HCT116 (cell line): ENCODE data around the gene BTN1A1. TPM values are rescaled to one million over a fixed set of nuclear protein-coding genes. Genes with fewer than 3 reads are reported as not detected.

Experiments
- ATAC-seq: fragments of 200-7000 bp; cut with Tn5 transposase; 2 replicates; pipeline ENCODE4 v1.9.1; 2020; ENCODE audit warnings: mild to moderate bottlenecking, moderate library complexity
- BruUV-seq: library from RNA; stranded (reverse); fragments of 400-500 nt; replicated peaks from 2 replicates; lab custom pipeline; 2021; lab: Mats Ljungman, UMichigan
- CTCF ChIA-PET: fragments of 300-600 bp; sonication (Branson Sonifier 250); formaldehyde crosslinking; loops from one replicate; lab custom pipeline; 2021; ENCODE audit warnings: antibody characterized with exemption; lab: Charles Lee
- POLR2A ChIA-PET: fragments of 300-600, 350-600 bp; sonication (Branson Sonifier 250); formaldehyde crosslinking; loops from one replicate; lab custom pipeline; 2021; ENCODE audit warnings: antibody characterized with exemption; lab: Charles Lee
- RAD21 ChIA-PET, 2 experiments: fragments of 300-600 bp; sonication (Branson Sonifier 250); formaldehyde crosslinking; loops; one replicate each; lab custom pipeline; 2023; ENCODE audit warnings: low total read pairs in 2 of 2; ENCODE audit not compliant: uncharacterized antibody in 2 of 2, unreplicated experiment in 2 of 2, low non-redundant PET in 1 of 2; lab: Charles Lee
- DNase-seq: peaks from one replicate; pipeline ENCODE4 v3.0.0-alpha.2; 2010; ENCODE audit warnings: low read depth, low spot score
- H2AFZ ChIP-seq: fragments of 200-600 bp; shearing (Covaris generic), sonication (generic); 2 replicates; pipeline ENCODE4 v1.6.1; 2017; ENCODE audit warnings: low read depth, mixed run types, mixed read lengths, antibody characterized with exemption, low read length; ENCODE audit not compliant: poor library complexity, severe bottlenecking
- H3K27ac ChIP-seq: 2 replicates; pipeline ENCODE4 v1.5.1; 2012; ENCODE audit warnings: low read depth, low read length
- H3K27me3 ChIP-seq: fragments of 200-600 bp; sonication (generic); 2 replicates; pipeline ENCODE4 v1.6.1; 2016; ENCODE audit warnings: mixed run types, low read length, mixed read lengths; ENCODE audit not compliant: insufficient read depth
- H3K36me3 ChIP-seq, 2 experiments: fragments of 200-500 bp in 1 of 2; fragments of 200-600 bp in 1 of 2; sonication (Bioruptor generic) in 1 of 2; sonication (generic) in 1 of 2; 2 replicates each; pipeline versions ENCODE4 v1.5.1 to v1.6.1; 2014 to 2016; ENCODE audit warnings: low read length in 2 of 2, inconsistent platforms in 1 of 2, mixed read lengths in 1 of 2, mixed run types in 1 of 2; ENCODE audit not compliant: insufficient read depth in 2 of 2, control insufficient read depth in 1 of 2
- H3K4me1 ChIP-seq, 2 experiments: fragments of 200-600 bp in 1 of 2; sonication (generic) in 1 of 2; 2 replicates each; pipeline versions ENCODE4 v1.5.1 to v1.6.1; 2012 to 2017; ENCODE audit warnings: low read length in 2 of 2, inconsistent platforms in 1 of 2, mild to moderate bottlenecking in 1 of 2, mixed read lengths in 1 of 2, mixed run types in 1 of 2, moderate library complexity in 1 of 2; ENCODE audit not compliant: insufficient read depth in 2 of 2, control insufficient read depth in 1 of 2
- H3K4me2 ChIP-seq: fragments of 200-600 bp; sonication (generic); 2 replicates; pipeline ENCODE4 v1.6.1; 2017; ENCODE audit warnings: mixed run types, low read length, mixed read lengths
- H3K4me3 ChIP-seq, 2 experiments: fragments of 200-600 bp in 1 of 2; sonication (generic) in 1 of 2; replicated peaks in 1 of 2; 2 replicates each; pipeline ENCODE4 v1.5.1; 2011 to 2016; ENCODE audit warnings: low read length in 2 of 2, control low read depth in 1 of 2, low read depth in 1 of 2, mild to moderate bottlenecking in 1 of 2, mixed read lengths in 1 of 2, mixed run types in 1 of 2
- H3K79me2 ChIP-seq: fragments of 200-600 bp; sonication (generic); 2 replicates; pipeline ENCODE4 v1.6.1; 2017; ENCODE audit warnings: mild to moderate bottlenecking, mixed run types, low read length, moderate library complexity, mixed read lengths; ENCODE audit not compliant: insufficient read depth
- H3K9ac ChIP-seq: fragments of 200-600 bp; sonication (generic); 2 replicates; pipeline ENCODE4 v1.6.1; 2016; ENCODE audit warnings: low read length, mixed read lengths
- H3K9me2 ChIP-seq: fragments of 200-600 bp; sonication (generic), shearing (Covaris generic); 2 replicates; pipeline ENCODE4 v1.6.1; 2017; ENCODE audit warnings: mixed run types, mild to moderate bottlenecking, moderate library complexity; ENCODE audit not compliant: insufficient read depth
- H3K9me3 ChIP-seq, 2 experiments: fragments of 200-500 bp in 1 of 2; fragments of 200-600 bp in 1 of 2; sonication (Bioruptor generic) in 1 of 2; sonication (generic) in 1 of 2; 2 replicates each; pipeline ENCODE4 v1.6.1; 2014 to 2017; ENCODE audit warnings: low read length in 2 of 2, mixed read lengths in 2 of 2, inconsistent platforms in 1 of 2, low read depth in 1 of 2, mild to moderate bottlenecking in 1 of 2, mixed run types in 1 of 2, moderate library complexity in 1 of 2; ENCODE audit not compliant: control insufficient read depth in 1 of 2, insufficient read depth in 1 of 2
- H4K20me1 ChIP-seq: fragments of 200-600 bp; sonication (generic), shearing (Covaris generic); 2 replicates; pipeline ENCODE4 v1.6.1; 2017; ENCODE audit warnings: mixed run types, mild to moderate bottlenecking, moderate library complexity; ENCODE audit not compliant: insufficient read depth
- CBX3 ChIP-seq: IDR thresholded peaks from 2 replicates; pipeline ENCODE4 v1.6.1; 2012; ENCODE audit warnings: low read depth
- CEBPB ChIP-seq: IDR thresholded peaks from 2 replicates; pipeline ENCODE4 v1.6.1; 2012; ENCODE audit warnings: low read depth
- CTCF ChIP-seq, 3 experiments: fragments of 200-600 bp in 1 of 3; sonication (generic) in 1 of 3; IDR thresholded peaks in 2 of 3; conservative IDR thresholded peaks in 1 of 3; 2 replicates each; pipeline ENCODE4 v1.5.1; 2012 to 2017; ENCODE audit warnings: low read depth in 2 of 3, low read length in 2 of 3, antibody characterized with exemption in 1 of 3, borderline replicate concordance in 1 of 3, control low read depth in 1 of 3, mild to moderate bottlenecking in 1 of 3, mixed read lengths in 1 of 3, mixed run types in 1 of 3, moderate library complexity in 1 of 3; ENCODE audit not compliant: insufficient read depth in 1 of 3
- EGR1 ChIP-seq: IDR thresholded peaks from 2 replicates; pipeline ENCODE4 v1.6.1; 2012; ENCODE audit warnings: low read depth
- ELF1 ChIP-seq: IDR thresholded peaks from 2 replicates; pipeline ENCODE4 v1.6.1; 2012; ENCODE audit warnings: low read depth, borderline replicate concordance
- EZH2 ChIP-seq: fragments of 200-600 bp; sonication (generic); IDR thresholded peaks from 2 replicates; pipeline ENCODE4 v1.6.1; 2017; ENCODE audit warnings: antibody characterized with exemption, mixed run types
- JUND ChIP-seq: IDR thresholded peaks from 2 replicates; pipeline ENCODE4 v1.6.1; 2012
- MAX ChIP-seq: IDR thresholded peaks from 2 replicates; pipeline ENCODE4 v1.6.1; 2012
- POLR2A ChIP-seq: IDR thresholded peaks from 2 replicates; pipeline ENCODE4 v1.7.0; 2011; ENCODE audit warnings: borderline replicate concordance; ENCODE audit not compliant: insufficient read depth, insufficient read length; ENCODE audit errors: extremely low read depth
- POLR2AphosphoS5 ChIP-seq: IDR thresholded peaks from 2 replicates; pipeline ENCODE4 v1.6.1; 2011; ENCODE audit warnings: mild to moderate bottlenecking, low read depth, low read length, moderate library complexity
- RAD21 ChIP-seq: IDR thresholded peaks from 2 replicates; pipeline ENCODE4 v1.6.1; 2012; ENCODE audit warnings: low read depth, mild to moderate bottlenecking
- REST ChIP-seq: IDR thresholded peaks from 2 replicates; pipeline ENCODE4 v1.6.1; 2012; ENCODE audit warnings: low read depth
- SP1 ChIP-seq: IDR thresholded peaks from 2 replicates; pipeline ENCODE4 v1.6.1; 2012; ENCODE audit warnings: low read depth
- TCF7L2 ChIP-seq: IDR thresholded peaks from 2 replicates; pipeline ENCODE4 v1.7.0; 2011; ENCODE audit warnings: borderline replicate concordance, inconsistent platforms; ENCODE audit not compliant: insufficient read depth, insufficient read length; ENCODE audit errors: extremely low read depth
- ZBTB33 ChIP-seq: IDR thresholded peaks from 2 replicates; pipeline ENCODE4 v1.6.1; 2011; ENCODE audit warnings: mild to moderate bottlenecking, low read length, moderate library complexity; ENCODE audit not compliant: insufficient replicate concordance; ENCODE audit errors: extremely low read depth
- ZFX ChIP-seq: fragments of 450-650 bp; IDR thresholded peaks from 2 replicates; pipeline ENCODE4 v1.6.1; 2017
- ZNF274 ChIP-seq: fragments of 200-500 bp; sonication (Bioruptor generic); IDR thresholded peaks from 2 replicates; pipeline ENCODE4 v1.6.1; 2014; ENCODE audit warnings: mild to moderate bottlenecking, low read depth, low read length, inconsistent platforms
- intact Hi-C: fragments of 100-400 bp; cut with micrococcal nuclease; formaldehyde crosslinking; loops from 2 replicates; pipeline ENCODE4 v1.10.0; 2022
- total RNA-seq: library from RNA; stranded (reverse); gene quantifications from one replicate; pipeline ENCODE4 v1.2.1, GENCODE V29; 2021; ENCODE audit not compliant: unreplicated experiment

BTN1A1 gene
- total RNA-seq, 1 experiment from 2014 or later, result 0.32 TPM

GRCh38 chr6:26491604-26492003, 8.5 kb upstream of the BTN1A1 start:
- DNase-seq (no peak), ATAC-seq (no peak)
- ChIA-PET RAD21 (no interaction called here), CTCF (no interaction called here), POLR2A (no interaction called here)
- TF ChIP-seq ZFX (no peak), REST (no peak), ZNF274 (no peak), POLR2AphosphoS5 (no peak), RAD21 (no peak), CTCF (IDR thresholded peaks at IDR 0.05 in 2 of 3, conservative IDR thresholded peaks at IDR 0.05 in 1 of 3; ENCODE audit: borderline replicate concordance in 1 of 3, insufficient read depth in 1 of 3, low read depth in 2 of 3, low read length in 2 of 3) (no peak), EZH2 (no peak), TCF7L2 (no peak), POLR2A (no peak), CBX3 (no peak), ZBTB33 (no peak), EGR1 (no peak), SP1 (no peak), ELF1 (no peak), MAX (no peak), JUND (no peak), CEBPB (no peak)
- Histone ChIP-seq H2AFZ (no peak overlapping the region), H3K4me1 (no peaks in the 10 kb centered on the region), H3K27me3 (no peaks in the 10 kb centered on the region), H4K20me1 (no peaks in the 10 kb centered on the region), H3K27ac (no peak overlapping the region), H3K4me3 (no peak overlapping the region), H3K9me3 (no peaks in the 10 kb centered on the region), H3K4me2 (no peak overlapping the region), H3K9ac (no peak overlapping the region), H3K36me3 (no peaks in the 10 kb centered on the region), H3K79me2 (no peaks in the 10 kb centered on the region), H3K9me2 (no peaks in the 10 kb centered on the region)
- intact Hi-C loops, result no loop called here
- BruUV-seq, result no TSS peak
